K562 (cell line): ENCODE measurements around the gene SLC23A2. TPM values are rescaled to one million over a fixed set of nuclear protein-coding genes. Genes with fewer than 3 reads are reported as not detected.
"Not testable (repeated sequence)": the region's sequence is repeated elsewhere in the genome, so short reads cannot be mapped to it uniquely, and the experiment has no call there.

Experiments
- ATAC-seq: fragments of 200-7000 bp; cut with Tn5 transposase; 3 replicates; pipeline ENCODE4 v1.9.1; 2020; ENCODE audit warnings: moderate library complexity
- BruUV-seq: library from RNA; stranded (reverse); fragments of 400-500 nt; replicated peaks from 2 replicates; lab custom pipeline; 2021; lab: Mats Ljungman, UMichigan
- CTCF ChIA-PET: fragments of 300-600 bp; formaldehyde crosslinking; extraction: SDS; loops from one replicate; lab custom pipeline; 2021; ENCODE audit warnings: low intra/inter-chr PET ratio; lab: Yijun Ruan, JAX
- POLR2A ChIA-PET: fragments of 300-600, 350-650 bp; sonication (Branson Sonifier 250); formaldehyde crosslinking; extraction: SDS; loops from one replicate; lab custom pipeline; 2021; ENCODE audit warnings: antibody characterized with exemption, inconsistent platforms; lab: Yijun Ruan, JAX
- DNase-seq, 4 experiments: peaks; one replicate each; pipeline versions ENCODE4 v3.0.0 to v3.0.0-alpha.2; 2011 to 2018; ENCODE audit warnings: low spot score in 3 of 4, mixed read lengths in 3 of 4; ENCODE audit errors: extremely low read depth in 1 of 4
- FAIRE-seq: peaks from 2 replicates; lab custom pipeline; 2011; peaks lifted over from hg19 to GRCh38; lab: Jason Lieb, UNC
- H2AFZ ChIP-seq: 2 replicates; pipeline ENCODE4 v1.6.0; 2011; ENCODE audit warnings: low read depth, low read length, control low read depth, inconsistent platforms
- H3K27ac ChIP-seq: fragments of 200-600 bp; 3 replicates; pipeline ENCODE4 v1.8.0; 2011; ENCODE audit warnings: low read depth, mild to moderate bottlenecking, control low read depth, inconsistent platforms, low read length, moderate library complexity, mixed read lengths; ENCODE audit errors: extremely low read depth
- H3K27me3 ChIP-seq, 2 experiments: fragments of 300-600 bp in 1 of 2; 2 replicates in 1 of 2; 3 replicates in 1 of 2; pipeline versions ENCODE4 v1.6.0 to v1.8.0; 2011; ENCODE audit warnings: inconsistent platforms in 2 of 2, low read length in 2 of 2, mild to moderate bottlenecking in 1 of 2, mixed read lengths in 1 of 2, moderate library complexity in 1 of 2; ENCODE audit not compliant: control insufficient read depth in 2 of 2, insufficient read depth in 2 of 2
- H3K36me3 ChIP-seq: fragments of 300-600 bp; 3 replicates; pipeline ENCODE4 v1.8.0; 2011; ENCODE audit warnings: mild to moderate bottlenecking, low read length, inconsistent platforms; ENCODE audit not compliant: control insufficient read depth, insufficient read depth
- H3K4me1 ChIP-seq, 2 experiments: fragments of 200-600 bp in 1 of 2; replicated peaks in 1 of 2; 2 replicates in 1 of 2; 3 replicates in 1 of 2; pipeline versions ENCODE4 v1.5.1 to v1.8.0; 2011; ENCODE audit warnings: inconsistent platforms in 2 of 2, low read length in 2 of 2, mild to moderate bottlenecking in 1 of 2, mixed read lengths in 1 of 2, moderate library complexity in 1 of 2; ENCODE audit not compliant: control insufficient read depth in 2 of 2, insufficient read depth in 2 of 2
- H3K4me2 ChIP-seq: 2 replicates; pipeline ENCODE4 v1.6.1; 2011; ENCODE audit warnings: low read length, control low read depth, inconsistent platforms, mixed read lengths; ENCODE audit not compliant: insufficient read depth
- H3K4me3 ChIP-seq: fragments of 200-600 bp; sonication (generic), shearing (Covaris generic); 2 replicates; pipeline ENCODE4 v1.5.1; 2016; ENCODE audit warnings: control low read depth, inconsistent platforms
- H3K79me2 ChIP-seq: fragments of 200-600 bp; 3 replicates; pipeline ENCODE4 v1.8.0; 2011; ENCODE audit warnings: low read length, inconsistent platforms; ENCODE audit not compliant: control insufficient read depth, insufficient read depth
- H3K9ac ChIP-seq, 2 experiments: 2 replicates each; pipeline versions ENCODE4 v1.6.0 to v1.6.1; 2011; ENCODE audit warnings: low read depth in 2 of 2, low read length in 2 of 2, control low read depth in 1 of 2, inconsistent platforms in 1 of 2, mild to moderate bottlenecking in 1 of 2, mixed read lengths in 1 of 2; ENCODE audit not compliant: insufficient read depth in 1 of 2
- H3K9me1 ChIP-seq: one replicate; pipeline ENCODE4 v1.6.0; 2011; ENCODE audit warnings: inconsistent platforms, mild to moderate bottlenecking, low read length, moderate library complexity; ENCODE audit not compliant: control insufficient read depth, insufficient read depth
- H3K9me3 ChIP-seq: replicated peaks from 2 replicates; pipeline ENCODE4 v1.5.1; 2011; ENCODE audit warnings: low read depth, low read length, inconsistent platforms; ENCODE audit not compliant: control insufficient read depth, insufficient read depth
- H4K20me1 ChIP-seq: replicated peaks from 2 replicates; pipeline ENCODE4 v1.6.1; 2011; ENCODE audit warnings: low read length, inconsistent platforms, mixed read lengths; ENCODE audit not compliant: control insufficient read depth, insufficient read depth
- SIX5 ChIP-seq, 2 experiments: IDR thresholded peaks; 2 replicates each; pipeline ENCODE4 v1.6.1; 2011; ENCODE audit warnings: low read length in 2 of 2, borderline replicate concordance in 1 of 2, low read depth in 1 of 2, mild to moderate bottlenecking in 1 of 2, moderate library complexity in 1 of 2; ENCODE audit not compliant: insufficient read depth in 1 of 2
- SPI1 ChIP-seq: IDR thresholded peaks from 2 replicates; pipeline ENCODE4 v1.6.1; 2011; ENCODE audit warnings: low read depth, low read length, control low read depth, borderline replicate concordance
- WGBS: fragments of 100-300 bp; shearing (Covaris generic); methylation state at CpG from one replicate; pipeline ENCODE4 v1.1.6; 2016; ENCODE audit warnings: low coverage, mixed read lengths; ENCODE audit not compliant: insufficient coverage; ENCODE audit errors: missing lambda C conversion rate; 5-methylcytosine and 5-hydroxymethylcytosine counted together
- in situ Hi-C: fragments of 300-500 bp; cut with MboI; formaldehyde crosslinking; loops from 4 replicates; pipeline ENCODE4 v1.15.0; 2018; ENCODE audit warnings: inconsistent platforms, mixed read lengths
- intact Hi-C: fragments of 100-400 bp; cut with micrococcal nuclease; formaldehyde crosslinking; loops from 2 replicates; pipeline ENCODE4 v1.14.2; 2022
- polyA plus RNA-seq, 8 experiments: library from polyadenylated mRNA; depleted of rRNA in 4 of 8; stranded (reverse) in 5 of 8; unstranded in 3 of 8; fragments of >200 nt; fragmentation: Nextera tagmentation in 2 of 8; fragmentation: Illumina TruSeq in 1 of 8; extraction: Ambion mirVana in 2 of 8; extraction: Trizol in 1 of 8; gene quantifications; 2 replicates each; pipeline versions ENCODE4 v1.2.1 to v1.2.3, GENCODE V29; 2011 to 2014; ENCODE audit warnings: inconsistent platforms in 1 of 8, missing spikeins in 1 of 8
- total RNA-seq, 7 experiments: library from RNA; depleted of rRNA in 6 of 7; stranded (reverse); fragments of >200 nt in 6 of 7; fragmentation: Illumina TruSeq in 2 of 7; extraction: Trizol in 2 of 7; gene quantifications; 2 replicates each; pipeline versions ENCODE4 v1.2.1 to v1.2.3, GENCODE V29; 2011 to 2021; ENCODE audit warnings: low replicate concordance in 1 of 7

The SLC23A2 gene
- total and polyA plus RNA-seq, 9 of the 15 experiments (the other 6 are each of a cell fraction or from before 2014, with no cell fraction given) = 0.39 to 6.7 (median 3.2) TPM

GRCh38 chr20:5030348-5031205, 29.3 kb upstream of the SLC23A2 start:
- BruUV-seq = no TSS peak
- no peak for DNase-seq
- Histone ChIP-seq H3K9me1 (no peaks in the 10 kb centered on the region), H3K9me3 (no peaks in the 10 kb centered on the region), H3K79me2 (no peaks in the 10 kb centered on the region), H3K4me3 (no peak overlapping the region), H2AFZ (no peak overlapping the region), H3K4me2 (no peak overlapping the region), H3K36me3 (no peaks in the 10 kb centered on the region), H4K20me1 (no peaks in the 10 kb centered on the region), H3K4me1 (no peaks in the 10 kb centered on the region)
- in situ Hi-C loops (no loop called here), intact Hi-C loops (no loop called here)
- WGBS = 6% methylated on average over 10 of the region's 10 CpGs
- POLR2A ChIA-PET = interaction anchor here (0.5 to 0.7 kb wide), 3 partner anchors 12 to 42 kb away, joined by 3 to 5 read pairs (median 4); no protein-coding TSS in a partner anchor
- ATAC-seq = no peak
- no peak for FAIRE-seq
- TF ChIP-seq SIX5 (IDR thresholded peaks at IDR 0.05; ENCODE audit: borderline replicate concordance in 1 of 2, insufficient read depth in 1 of 2, low read depth in 1 of 2, low read length in 2 of 2) (no peak), SPI1 (peak; percentile 19; the same call in 1 of the 2 replicates)
- TF ChIP-seq, all 486 proteins: peak for 1
- H3K9ac ChIP-seq = no peak overlapping the region
- H3K27ac ChIP-seq = no peak overlapping the region
- CTCF ChIA-PET = no interaction called here
- peaks cover 2 to 13% of the 10 kb centered on the region in 2 experiments; a peak in 2 of 5 replicates for H3K27me3 ChIP-seq

GRCh38 chr20:5028258-5029059, 27.1 kb upstream of the SLC23A2 start:
- H3K9me1 ChIP-seq, ATAC-seq, H4K20me1 ChIP-seq, DNase-seq, H3K9ac ChIP-seq, H3K36me3 ChIP-seq, H3K27ac ChIP-seq, intact Hi-C loops, FAIRE-seq, POLR2A ChIA-PET, H3K4me2 ChIP-seq, H3K9me3 ChIP-seq, H2AFZ ChIP-seq, H3K4me3 ChIP-seq, in situ Hi-C loops, BruUV-seq, CTCF ChIA-PET, H3K79me2 ChIP-seq, H3K4me1 ChIP-seq: not testable (repeated sequence)
- 65% methylated on average over 3 of the region's 4 CpGs for WGBS
- peaks cover 2 to 13% of the 10 kb centered on the region in 2 experiments; a peak in 2 of 5 replicates for H3K27me3 ChIP-seq
